Small intestine (tissue), 7 donors: ENCODE data around the gene RBP2. TPM values are rescaled to one million over a fixed set of nuclear protein-coding genes. Genes with fewer than 3 reads are reported as not detected.

Experiments used
- DNase-seq, 2 donors: peaks; one replicate each; pipeline versions ENCODE4 v3.0.0 to v3.0.0-alpha.2; 2013
- FAIRE-seq: peaks from 2 replicates; lab custom pipeline; 2012; peaks lifted over from hg19 to GRCh38; lab: Jason Lieb, UNC
- H3K27ac ChIP-seq, 3 donors: one replicate each; pipeline ENCODE4 v1.5.1; 2013; ENCODE audit warnings: low read length in 2 of 3, mild to moderate bottlenecking in 2 of 3, control low read depth in 1 of 3, inconsistent platforms in 1 of 3, low read depth in 1 of 3, moderate library complexity in 1 of 3
- H3K27me3 ChIP-seq, 3 donors: one replicate each; pipeline ENCODE4 v1.6.1; 2013; ENCODE audit warnings: low read length in 3 of 3, inconsistent platforms in 1 of 3; ENCODE audit not compliant: control insufficient read depth in 3 of 3, insufficient read depth in 3 of 3
- H3K36me3 ChIP-seq, 3 donors: one replicate each; pipeline ENCODE4 v1.6.1; 2013; ENCODE audit warnings: low read length in 3 of 3, inconsistent platforms in 1 of 3, low read depth in 1 of 3, mild to moderate bottlenecking in 1 of 3, moderate library complexity in 1 of 3; ENCODE audit not compliant: control insufficient read depth in 3 of 3, insufficient read depth in 2 of 3
- H3K4me1 ChIP-seq, 3 donors: one replicate each; pipeline ENCODE4 v1.6.1; 2013; ENCODE audit warnings: low read length in 2 of 3, inconsistent platforms in 1 of 3, low read depth in 1 of 3, mild to moderate bottlenecking in 1 of 3, moderate library complexity in 1 of 3; ENCODE audit not compliant: control insufficient read depth in 3 of 3, insufficient read depth in 2 of 3
- H3K4me3 ChIP-seq, 3 donors: one replicate each; pipeline ENCODE4 v1.5.1; 2013; ENCODE audit warnings: low read length in 3 of 3, control low read depth in 1 of 3, inconsistent platforms in 1 of 3, low read depth in 1 of 3, mild to moderate bottlenecking in 1 of 3, moderate library complexity in 1 of 3
- H3K9me3 ChIP-seq, 2 donors: one replicate each; pipeline ENCODE4 v1.6.1; 2013; ENCODE audit warnings: low read depth in 1 of 2, low read length in 1 of 2; ENCODE audit not compliant: control insufficient read depth in 2 of 2, insufficient read depth in 1 of 2
- WGBS, 3 donors: extraction: QIAGEN DNeasy Blood & Tissue Kit; methylation state at CpG; one replicate each; pipeline ENCODE4 v1.1.7; 2013; 5-methylcytosine and 5-hydroxymethylcytosine counted together
- polyA plus RNA-seq, 4 donors: library from polyadenylated mRNA; stranded (reverse) in 3 of 4; unstranded in 1 of 4; fragments of 200-250 nt in 3 of 4; fragments of 120-200 nt in 1 of 4; gene quantifications; one replicate each; pipeline versions ENCODE4 v1.2.1 to v1.2.3, GENCODE V29; 2013
- donor health status: healthy with polysubstance abuse.
- donor health status: control.
- donor health status: control.
- donor health status: Bipolar disorder and iron deficiency.
- donor health status: healthy.

RBP2 gene
- polyA plus RNA-seq, 4 donors: 1,530 to 12,637 (median 3,776) TPM

DNA sequence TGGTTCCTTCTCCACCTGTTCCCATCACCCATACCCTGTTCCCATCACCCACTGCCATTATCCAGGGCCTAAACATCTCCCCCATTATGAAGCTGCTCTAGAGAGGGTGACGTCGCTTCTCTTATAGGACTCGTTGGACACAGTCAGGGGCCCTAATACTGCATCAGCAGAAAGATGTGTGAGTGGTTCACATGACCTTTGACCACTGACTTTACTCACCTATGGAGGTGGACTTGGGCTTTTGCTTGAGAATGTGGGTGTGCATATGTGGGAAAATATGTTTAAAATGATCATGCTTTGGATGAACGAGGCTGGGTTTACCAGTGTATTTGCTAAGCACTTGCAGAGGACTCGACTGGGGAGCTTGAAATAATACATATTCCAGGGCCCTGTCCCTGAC, 26.8 kb downstream of the RBP2 start:
- WGBS, 3 donors: 54 to 84% (median 67%) methylated on average over 5 of the region's 5 CpGs
- Histone ChIP-seq H3K4me3 (no peak overlapping the region), H3K9me3 (no peaks in the 10 kb centered on the region), H3K4me1 (peaks cover 0 to 36% (median 5%) of the 10 kb centered on the region in 3 donors), H3K27ac (peak overlapping the region in 1 of 3 donors; percentile 58), H3K27me3 (no peaks in the 10 kb centered on the region), H3K36me3 (peaks cover 2 to 40% (median 14%) of the 10 kb centered on the region in 3 donors)
- peak; percentile 70 to 81 for DNase-seq
- no peak for FAIRE-seq

DNA sequence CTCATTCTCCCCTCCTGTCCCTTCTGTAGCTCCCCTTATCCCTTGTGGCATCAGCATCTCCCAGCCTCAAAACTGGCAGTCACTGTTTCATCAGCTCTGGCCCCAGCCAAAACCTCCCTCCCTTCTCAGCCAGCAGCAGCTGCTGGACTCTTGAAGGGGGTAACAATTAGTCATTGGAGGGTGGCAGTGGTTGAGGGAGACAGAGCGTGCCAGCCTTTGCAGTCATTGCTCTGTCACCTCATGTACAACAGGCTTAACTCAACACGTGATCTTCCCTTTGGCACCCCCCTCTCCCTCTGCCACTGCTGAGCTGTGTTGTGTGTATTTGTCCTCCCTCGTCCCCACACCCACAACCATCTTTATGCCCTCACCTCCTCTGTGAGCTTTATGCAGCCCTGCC, 28.2 kb downstream of the RBP2 start:
- H3K27ac ChIP-seq: peak overlapping the region in 1 of 3 donors; percentile 26

DNA sequence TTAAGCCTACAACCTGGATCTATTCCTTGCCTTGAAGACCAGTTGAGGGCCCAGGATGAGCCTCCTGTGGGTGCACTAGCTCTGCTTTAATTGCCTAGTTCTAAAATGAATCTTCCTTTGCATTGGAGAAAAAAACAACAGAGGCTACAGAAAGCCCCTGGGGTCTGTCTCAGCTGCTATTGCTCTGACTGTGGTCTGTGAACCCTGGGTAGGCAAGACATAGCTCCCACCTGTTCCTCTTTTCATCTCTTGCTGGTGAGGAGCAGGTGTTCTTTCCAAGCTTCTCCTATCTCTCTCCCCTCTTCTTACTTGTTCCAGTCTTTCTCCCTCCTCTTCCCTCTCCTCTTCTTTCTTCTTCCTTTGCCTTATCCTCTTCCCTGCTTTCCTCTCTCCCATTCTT, 28.8 kb downstream of the RBP2 start:
- Histone ChIP-seq H3K9me3 (no peaks in the 10 kb centered on the region), H3K4me1 (peaks cover 3 to 32% (median 5%) of the 10 kb centered on the region in 3 donors), H3K27me3 (no peaks in the 10 kb centered on the region), H3K4me3 (no peak overlapping the region), H3K36me3 (peaks cover 2 to 25% (median 7%) of the 10 kb centered on the region in 3 donors), H3K27ac (no peak overlapping the region)
- DNase-seq (no peak), FAIRE-seq (no peak)

More for the DNA sequence above, 28.2 kb downstream of the RBP2 start:
- peaks cover 3 to 33% (median 5%) of the 10 kb centered on the region in 3 donors for H3K4me1 ChIP-seq
- H3K36me3 ChIP-seq: peaks cover 2 to 29% (median 8%) of the 10 kb centered on the region in 3 donors
- FAIRE-seq (no peak), DNase-seq (peak in 1 of 2 donors; percentile 55)
- H3K9me3 ChIP-seq: no peaks in the 10 kb centered on the region
- H3K4me3 ChIP-seq: no peak overlapping the region
- WGBS, 3 donors: 51 to 72% (median 70%) methylated on average over 3 of the region's 3 CpGs
- no peaks in the 10 kb centered on the region for H3K27me3 ChIP-seq

DNA sequence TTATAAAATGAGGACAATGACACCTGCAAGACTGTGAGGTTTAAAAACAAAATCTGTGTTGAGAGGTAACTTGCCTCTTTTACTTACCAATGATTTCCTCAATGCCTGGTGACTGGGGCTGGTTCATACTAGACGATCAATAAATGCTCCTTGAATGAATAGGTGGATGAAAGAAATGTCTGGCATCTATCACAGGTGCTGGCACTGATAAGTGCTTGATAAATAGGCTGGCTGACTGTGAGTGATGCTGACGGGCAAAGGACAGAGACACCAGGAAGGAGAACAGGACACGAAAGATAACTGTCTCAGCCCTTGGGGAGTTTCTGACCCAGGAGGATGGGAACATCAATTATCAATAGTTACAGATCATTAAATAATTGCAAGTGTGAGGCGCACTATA, 31.9 kb downstream of the RBP2 start:
- H3K27me3 ChIP-seq: no peaks in the 10 kb centered on the region
- peak in 1 of 2 donors; percentile 64 for DNase-seq
- no peak overlapping the region for H3K4me3 ChIP-seq
- no peak overlapping the region for H3K27ac ChIP-seq
- 20 to 62% (median 46%) methylated on average over 4 of the region's 4 CpGs for WGBS, 3 donors
- no peaks in the 10 kb centered on the region for H3K9me3 ChIP-seq
- FAIRE-seq: no peak
- peaks cover under 1 to 7% (median 3%) of the 10 kb centered on the region in 3 donors for H3K4me1 ChIP-seq
- H3K36me3 ChIP-seq: peaks cover 0 to 14% (median 0%) of the 10 kb centered on the region in 3 donors

- Histone ChIP-seq H3K27me3 (no peaks in the 10 kb centered on the region), H3K36me3 (peaks cover 0 to 13% (median 0%) of the 10 kb centered on the region in 3 donors), H3K4me3 (no peak overlapping the region), H3K27ac (no peak overlapping the region), H3K9me3 (no peaks in the 10 kb centered on the region), H3K4me1 (peaks cover 2 to 4% (median 3%) of the 10 kb centered on the region in 3 donors)
- DNase-seq (no peak), FAIRE-seq (no peak)
- 93 to 97% (median 93%) methylated on average over 7 of the region's 7 CpGs for WGBS, 3 donors
These were observed 33.1 kb downstream of the RBP2 start for GRCh38 chr3:139443186-139443585.

GRCh38 chr3:139441656-139442055, 34.7 kb downstream of the RBP2 start:
- Histone ChIP-seq H3K27me3 (no peaks in the 10 kb centered on the region), H3K27ac (no peak overlapping the region), H3K4me1 (peaks cover 2 to 4% (median 3%) of the 10 kb centered on the region in 3 donors), H3K4me3 (no peak overlapping the region), H3K9me3 (no peaks in the 10 kb centered on the region), H3K36me3 (peaks cover 0 to 11% (median 0%) of the 10 kb centered on the region in 3 donors)
- 95 to 100% (median 100%) methylated on average over 1 of the region's 1 CpG for whole genome bisulfite sequencing, 3 donors
- FAIRE-seq: no peak
- no peak for DNase-seq

DNA sequence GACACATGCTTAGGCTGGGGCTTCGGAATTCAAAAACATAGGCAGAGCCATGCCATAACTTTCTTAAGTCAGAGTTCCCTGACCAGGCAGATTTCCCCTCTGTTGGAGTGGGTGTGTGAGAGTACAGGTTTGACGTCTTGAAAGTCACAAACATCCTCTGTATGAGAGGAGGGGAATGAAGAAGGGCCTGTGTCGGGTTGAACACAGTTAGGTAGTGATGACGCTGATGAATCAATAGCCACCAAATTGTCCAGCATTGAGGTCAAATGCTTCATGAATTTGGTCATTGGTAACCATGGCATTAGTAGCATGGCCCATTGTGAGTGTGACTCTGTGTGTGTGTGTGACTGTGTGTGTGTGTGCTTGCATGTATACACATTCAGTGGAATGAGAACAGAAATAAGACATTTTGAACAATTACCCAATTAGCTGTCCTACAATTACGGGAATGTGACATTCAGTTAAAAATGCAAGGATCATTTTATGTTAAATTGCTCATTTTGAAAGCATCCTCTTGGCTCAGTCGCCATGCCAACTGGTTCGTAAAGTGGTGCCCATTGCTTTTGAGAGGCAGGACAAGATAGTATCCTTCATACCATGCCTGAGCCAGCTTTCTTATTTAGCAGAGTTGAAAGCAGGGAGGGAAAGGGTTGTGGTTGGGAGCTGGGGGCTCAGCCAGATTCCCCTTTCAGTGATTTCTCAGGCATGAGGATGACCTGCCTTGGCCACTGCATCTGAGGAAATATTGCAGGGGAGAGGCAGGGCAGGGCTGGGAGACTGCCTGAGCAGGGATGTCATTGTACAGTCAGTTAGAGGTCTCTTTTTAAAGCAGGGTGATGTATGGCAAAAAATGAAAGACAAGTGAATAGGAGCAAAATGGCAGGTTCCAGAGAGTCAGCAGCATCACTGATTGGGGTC, 35.4 kb downstream of the RBP2 start:
- H3K27ac ChIP-seq: no peak overlapping the region
- H3K9me3 ChIP-seq: no peaks in the 10 kb centered on the region
- 91 to 96% (median 94%) methylated on average over 7 of the region's 7 CpGs for WGBS, 3 donors
- DNase-seq (no peak), FAIRE-seq (no peak)
- peaks cover 0 to 11% (median 0%) of the 10 kb centered on the region in 3 donors for H3K36me3 ChIP-seq
- peaks cover 2 to 4% (median 3%) of the 10 kb centered on the region in 3 donors for H3K4me1 ChIP-seq
- no peaks in the 10 kb centered on the region for H3K27me3 ChIP-seq
- H3K4me3 ChIP-seq: no peak overlapping the region

- no peak overlapping the region for H3K27ac ChIP-seq
- FAIRE-seq: no peak
- H3K9me3 ChIP-seq: no peaks in the 10 kb centered on the region
- peaks cover 0 to 15% (median 0%) of the 10 kb centered on the region in 3 donors for H3K36me3 ChIP-seq
- H3K4me1 ChIP-seq: peaks cover 2 to 13% (median 3%) of the 10 kb centered on the region in 3 donors
- H3K27me3 ChIP-seq: no peaks in the 10 kb centered on the region
- no peak overlapping the region for H3K4me3 ChIP-seq
- peak in 1 of 2 donors; percentile 28 for DNase-seq
- WGBS, 3 donors: 26 to 59% (median 26%) methylated on average over 1 of the region's 1 CpG
These were observed 37.0 kb downstream of the RBP2 start for GRCh38 chr3:139439278-139439677.
